Astrocyte of the spinal cord (primary cell): ENCODE data around the gene PRM1.

Experiments used
- DNase-seq: peaks from one replicate; pipeline ENCODE4 v3.0.0; 2011; ENCODE audit warnings: low read depth, low spot score
- H3K4me3 ChIP-seq: 2 replicates; pipeline ENCODE4 v1.5.1; 2011; ENCODE audit warnings: low read depth, mild to moderate bottlenecking, low read length, moderate library complexity
- CTCF ChIP-seq: IDR thresholded peaks from 2 replicates; pipeline ENCODE4 v1.5.1; 2012; ENCODE audit warnings: low read depth, mild to moderate bottlenecking, low read length, inconsistent platforms
- in situ Hi-C: cut with HindIII; loops from 2 replicates; pipeline ENCODE4 v1.10.0; 2017; ENCODE audit warnings: low sequenced_read_pairs

Gene PRM1

GRCh38 chr16:11245222-11245737 is 35.9 kb downstream of the PRM1 start:
- DNase-seq, result no peak
- no peak overlapping the region for H3K4me3 ChIP-seq
- TF ChIP-seq CTCF, result no peak
- in situ Hi-C loops, result no loop called here

GRCh38 chr16:11242658-11243057 is 38.5 kb downstream of the PRM1 start:
- in situ Hi-C loops, result no loop called here
- DNase-seq, result no peak
- no peak overlapping the region for H3K4me3 ChIP-seq
- TF ChIP-seq CTCF, result no peak

- no peak overlapping the region for H3K4me3 ChIP-seq
- no peak for TF ChIP-seq CTCF
- in situ Hi-C loops, result no loop called here
- DNase-seq, result no peak
Measured at GRCh38 chr16:11241480-11242204, 39.5 kb downstream of the PRM1 start.

- no peak for TF ChIP-seq CTCF
- in situ Hi-C loops, result no loop called here
- no peak overlapping the region for H3K4me3 ChIP-seq
- no peak for DNase-seq
Measured at GRCh38 chr16:11240636-11241473, 40.3 kb downstream of the PRM1 start.

GRCh38 chr16:11239644-11240632 is 41.2 kb downstream of the PRM1 start:
- no peak overlapping the region for H3K4me3 ChIP-seq
- in situ Hi-C loops, result no loop called here
- TF ChIP-seq CTCF, result no peak
- DNase-seq, result no peak
